Stimulated activated CD4-positive, alpha-beta T cell treated with anti-CD3 and anti-CD28 coated beads, Interleukin-12 subunit alpha, Interleukin-12 subunit beta, amount 100 ng/mL, for 48 hours (primary cell): ENCODE results near the gene AKT3.
"Not testable (repeated sequence)": the region's sequence is repeated elsewhere in the genome, so short reads cannot be mapped to it uniquely, and the experiment has no call there.

Source experiments
- DNase-seq, 3 donors: peaks; one replicate each; pipeline ENCODE4 v3.0.0-alpha.2; 2020; ENCODE audit warnings: low read depth in 2 of 3, low spot score in 1 of 3

AKT3 gene

DNA sequence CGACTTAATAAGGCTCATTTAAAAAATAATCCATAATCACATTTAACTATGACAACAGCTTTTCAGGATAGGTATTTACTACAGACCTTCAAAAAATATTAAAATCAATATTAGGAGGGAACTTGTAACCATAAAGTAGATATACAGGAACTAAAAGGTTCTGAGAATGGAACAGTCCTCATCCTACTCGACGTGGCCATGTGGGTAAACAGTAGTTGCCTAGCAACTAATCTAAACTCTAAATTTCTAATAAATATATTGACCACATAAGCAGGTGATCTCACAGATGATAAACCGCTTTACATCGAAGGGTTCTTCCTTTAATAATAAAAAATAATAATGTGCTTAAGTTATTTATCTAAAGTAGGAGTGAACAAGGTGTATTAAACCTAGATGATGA is 7.9 kb downstream of the AKT3 start:
- no peak for DNase-seq

GRCh38 chr1:243841507-243841906 is 8.5 kb downstream of the AKT3 start:
- no peak for DNase-seq

DNA sequence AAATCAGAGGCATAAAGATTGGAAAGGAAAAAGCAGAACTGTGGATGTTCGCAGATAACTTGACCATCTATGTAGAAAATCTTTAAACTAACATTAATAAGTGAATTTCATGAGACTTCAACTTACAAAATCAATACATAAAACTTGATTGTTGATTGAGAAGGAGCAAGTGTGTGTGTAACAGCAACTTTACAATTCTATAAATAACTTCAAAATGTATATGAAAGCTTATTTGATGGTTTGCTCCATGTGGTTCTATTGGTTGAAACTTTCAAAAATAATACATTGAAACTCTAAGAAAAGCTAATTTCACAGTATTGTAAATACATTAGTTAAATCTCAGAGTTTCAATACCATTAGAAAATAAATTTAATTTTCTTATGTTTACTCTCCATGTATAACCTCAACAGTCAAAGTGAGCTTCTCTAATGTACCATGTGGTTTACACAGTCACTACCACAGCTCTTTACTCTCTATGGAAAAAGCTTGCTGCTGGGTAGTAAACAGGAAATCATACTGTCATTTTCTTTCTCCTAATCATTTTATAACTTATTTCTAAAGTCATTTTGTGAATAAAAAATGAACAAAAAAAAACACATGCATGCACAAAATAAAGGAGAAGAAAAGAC is 12.0 kb downstream of the AKT3 start:
- DNase-seq, result no peak

DNA sequence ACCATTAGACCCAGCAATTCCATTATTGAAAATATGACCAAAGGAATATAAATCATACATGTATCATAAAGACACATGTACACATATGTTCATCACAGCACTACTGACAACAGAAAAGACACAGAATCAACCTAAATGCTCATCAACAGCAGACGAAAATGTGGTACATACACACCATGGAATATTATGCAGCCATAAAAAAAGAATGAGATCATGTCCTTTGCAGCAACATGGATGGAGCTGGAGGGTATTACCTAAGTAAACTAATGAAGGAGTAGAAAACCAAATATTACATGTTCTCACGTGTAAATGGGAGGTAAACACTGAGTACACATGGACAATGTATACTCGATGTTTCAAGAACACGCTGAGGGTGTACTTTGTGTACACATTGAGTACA is 15.9 kb downstream of the AKT3 start:
- no peak for DNase-seq

DNA sequence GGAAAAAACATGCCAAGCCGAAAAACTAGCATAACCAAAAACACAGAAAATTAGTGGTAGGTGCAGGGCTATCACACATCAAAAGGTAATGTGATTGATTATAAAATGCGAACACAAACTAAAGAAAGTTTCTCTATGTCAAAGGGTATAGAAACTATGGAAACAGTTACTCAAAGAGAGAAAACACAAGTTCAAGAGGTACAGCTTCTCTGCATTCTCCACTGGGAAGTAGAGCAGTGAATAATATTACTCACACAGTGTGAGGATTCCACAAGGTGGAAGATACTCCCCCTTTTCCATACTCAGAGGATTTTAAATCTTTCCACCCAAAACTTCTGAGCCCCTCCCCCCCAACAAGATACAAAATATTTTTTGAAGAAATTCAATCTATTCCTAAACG is 18.6 kb downstream of the AKT3 start:
- no peak for DNase-seq

DNA sequence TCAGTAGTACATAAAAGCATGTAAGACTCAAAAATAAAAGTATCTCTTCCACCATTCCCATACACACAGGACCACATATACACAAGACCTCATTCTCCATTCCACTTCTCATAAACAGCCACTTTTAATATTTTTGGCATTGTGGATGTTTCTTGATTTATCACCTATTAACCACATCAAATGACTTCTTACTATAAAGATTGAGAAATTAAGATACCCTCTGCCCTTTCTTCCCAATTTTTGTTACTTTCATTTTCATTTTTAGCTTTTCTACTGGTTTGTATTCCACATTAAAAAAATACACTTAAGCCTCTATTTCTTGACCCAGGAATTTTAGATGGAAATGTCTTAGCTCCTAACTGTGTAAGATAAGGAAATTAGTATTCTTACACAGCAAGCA is 22.8 kb downstream of the AKT3 start:
- no peak for DNase-seq

DNA sequence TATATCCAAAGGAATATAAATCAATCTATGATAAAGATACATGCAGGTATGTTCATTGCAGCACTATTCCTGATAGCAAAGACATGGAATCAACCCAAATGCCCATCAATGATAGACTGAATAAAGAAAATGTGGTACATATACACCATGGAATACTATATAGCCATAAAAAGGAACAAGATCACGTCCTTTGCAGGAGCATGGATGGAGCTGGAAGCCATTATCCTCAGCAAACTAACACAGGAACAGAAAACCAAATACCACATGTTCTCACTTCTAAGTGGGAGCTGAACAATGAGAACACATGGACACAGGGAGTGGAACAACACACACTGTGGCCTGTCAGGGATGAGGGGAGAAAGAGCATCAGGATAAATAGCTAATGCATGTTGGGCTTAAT is 25.1 kb downstream of the AKT3 start:
- DNase-seq, result not testable (repeated sequence)

DNA sequence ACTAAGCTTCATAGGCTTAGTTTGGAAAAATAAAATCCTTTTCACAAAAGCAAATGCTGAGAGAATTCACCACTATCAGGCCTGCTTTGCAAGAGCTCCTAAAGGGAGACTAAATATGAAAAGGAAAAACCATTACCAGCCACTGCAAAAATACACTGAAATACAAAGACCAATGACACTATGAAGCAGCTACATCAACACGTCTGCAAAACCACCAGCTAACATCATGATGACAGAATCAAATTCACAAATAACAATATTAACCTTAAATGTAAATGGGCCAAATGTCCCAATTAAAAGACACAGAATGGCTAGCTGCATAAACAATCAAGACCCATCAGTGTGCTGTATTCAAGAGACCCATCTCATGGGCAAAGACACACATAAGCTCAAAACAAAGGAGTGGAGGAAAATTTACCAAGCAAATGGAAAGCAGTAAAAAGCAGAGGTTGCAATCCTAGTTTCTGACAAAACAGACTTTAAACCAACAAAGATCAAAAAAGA is 28.8 kb downstream of the AKT3 start:
- DNase-seq, result no peak

- DNase-seq, result no peak
These were observed 30.6 kb downstream of the AKT3 start for GRCh38 chr1:243819438-243819839.

GRCh38 chr1:243818978-243819377 is 31.1 kb downstream of the AKT3 start:
- no peak for DNase-seq

GRCh38 chr1:243814718-243815117 is 35.3 kb downstream of the AKT3 start:
- no peak for DNase-seq

DNA sequence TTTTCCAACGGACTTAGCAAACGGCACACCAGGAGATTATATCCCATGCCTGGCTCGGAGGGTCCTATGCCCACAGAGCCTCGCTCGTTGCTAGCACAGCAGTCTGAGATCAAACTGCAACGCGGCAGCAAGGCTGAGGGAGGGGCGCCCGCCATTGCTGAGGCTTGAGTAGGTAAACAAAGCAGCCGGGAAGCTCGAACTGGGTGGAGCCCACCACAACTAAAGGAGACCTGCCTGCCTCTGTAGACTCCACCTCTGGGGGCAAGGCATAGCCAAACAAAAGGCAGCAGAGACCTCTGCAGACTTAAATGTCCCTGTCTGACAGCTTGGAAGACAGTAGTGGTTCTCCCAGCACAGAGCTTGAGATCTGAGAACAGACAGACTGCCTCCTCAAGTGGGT is 42.7 kb downstream of the AKT3 start:
- not testable (repeated sequence) for DNase-seq

DNA sequence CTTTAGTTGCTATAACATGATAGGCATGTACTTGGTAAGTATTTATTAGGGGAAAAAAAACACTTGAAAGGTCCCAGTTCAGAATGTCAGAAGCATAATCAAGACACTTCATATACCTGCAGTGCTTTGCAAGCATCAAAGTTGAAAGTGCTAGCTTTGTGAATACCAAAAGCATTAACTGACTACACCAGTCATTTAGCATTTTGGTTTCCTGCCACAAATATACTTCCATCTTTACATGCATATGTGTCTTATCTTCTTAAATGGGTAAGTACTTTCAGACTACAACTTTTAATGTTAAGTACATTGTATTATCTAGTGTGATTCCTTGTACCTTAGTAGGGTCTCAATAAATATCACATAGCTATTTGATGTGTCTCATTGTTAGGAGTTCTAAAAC is 43.7 kb downstream of the AKT3 start:
- DNase-seq, result no peak

DNA sequence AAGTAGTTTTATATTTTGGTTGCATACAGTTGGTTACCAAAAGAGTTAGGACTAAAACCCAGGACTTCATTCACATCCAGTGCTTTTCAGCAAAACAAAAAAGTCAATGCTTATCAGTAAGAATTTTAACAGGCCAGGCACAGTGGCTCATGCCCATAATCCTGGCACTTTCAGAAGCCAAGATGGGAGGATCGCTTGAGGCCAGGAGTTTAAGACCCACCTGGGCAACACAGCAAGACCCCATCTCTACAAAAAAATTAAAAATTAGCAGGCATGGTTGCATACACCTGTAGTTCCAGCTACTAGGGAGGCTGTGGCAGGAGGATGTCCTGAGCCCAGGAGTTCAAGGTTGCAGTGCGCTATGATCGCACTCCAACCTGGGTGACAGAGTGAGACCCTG is 47.3 kb downstream of the AKT3 start:
- no peak for DNase-seq

GRCh38 chr1:243801378-243801777 is 48.7 kb downstream of the AKT3 start:
- DNase-seq, result no peak

- DNase-seq, result no peak
These were observed 50.1 kb downstream of the AKT3 start for GRCh38 chr1:243799908-243800307.

DNA sequence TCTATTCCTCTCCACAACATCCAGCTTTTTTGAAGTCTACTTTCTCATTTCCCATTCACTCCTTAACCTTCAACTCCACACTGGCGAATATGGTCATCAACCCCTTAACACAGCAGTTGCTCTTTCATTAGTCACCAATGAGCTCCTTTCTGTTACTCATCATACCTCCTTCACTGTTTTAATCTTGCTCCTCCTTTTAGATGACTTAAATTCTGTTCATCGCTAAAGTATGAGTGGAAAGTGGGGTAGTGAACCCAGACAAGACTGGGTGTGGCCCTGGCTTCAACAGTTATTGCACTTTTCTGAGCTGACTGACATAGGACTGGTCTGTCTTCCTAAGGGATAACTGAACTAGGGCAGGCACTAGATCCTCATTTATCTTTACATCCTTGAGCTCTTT is 51.3 kb downstream of the AKT3 start:
- DNase-seq, result no peak

DNA sequence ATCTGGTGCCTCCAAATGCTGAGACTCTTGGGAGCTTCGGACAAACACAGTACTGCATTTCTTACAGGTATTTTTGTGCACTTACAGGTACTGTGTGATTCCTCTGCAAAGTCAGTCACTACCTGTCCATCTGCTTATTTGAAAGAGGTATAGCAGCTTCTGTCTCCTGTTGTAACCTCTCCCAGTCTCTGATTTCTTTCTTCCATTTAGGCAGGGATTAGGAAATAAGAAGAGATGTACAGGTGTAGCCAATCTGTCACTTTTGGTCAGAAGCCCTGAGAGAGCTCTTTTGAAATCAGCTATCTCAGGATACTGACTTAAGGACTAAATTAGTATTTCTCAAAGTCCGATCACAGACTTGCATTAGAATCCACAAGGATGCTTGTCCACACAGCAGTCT is 54.0 kb downstream of the AKT3 start:
- no peak for DNase-seq

DNA sequence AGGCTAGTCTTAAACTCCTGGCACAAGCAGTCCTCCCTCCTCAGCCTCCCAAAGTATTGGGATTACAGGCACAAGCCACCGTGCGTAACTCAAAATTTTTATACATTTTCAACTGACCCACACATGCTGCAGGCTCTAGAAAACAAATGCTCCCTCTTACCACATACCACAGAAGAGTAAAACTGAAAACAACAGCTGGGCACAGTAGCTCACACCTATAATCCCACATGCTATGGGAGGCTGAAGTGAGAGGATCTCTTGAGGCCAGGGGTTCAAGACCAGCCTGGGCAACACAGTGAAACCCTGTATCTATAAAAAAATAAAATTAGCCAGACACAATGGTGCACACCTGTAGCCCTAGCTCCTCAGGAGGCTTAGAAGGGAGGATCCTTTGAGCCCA is 56.7 kb downstream of the AKT3 start:
- no peak for DNase-seq

DNA sequence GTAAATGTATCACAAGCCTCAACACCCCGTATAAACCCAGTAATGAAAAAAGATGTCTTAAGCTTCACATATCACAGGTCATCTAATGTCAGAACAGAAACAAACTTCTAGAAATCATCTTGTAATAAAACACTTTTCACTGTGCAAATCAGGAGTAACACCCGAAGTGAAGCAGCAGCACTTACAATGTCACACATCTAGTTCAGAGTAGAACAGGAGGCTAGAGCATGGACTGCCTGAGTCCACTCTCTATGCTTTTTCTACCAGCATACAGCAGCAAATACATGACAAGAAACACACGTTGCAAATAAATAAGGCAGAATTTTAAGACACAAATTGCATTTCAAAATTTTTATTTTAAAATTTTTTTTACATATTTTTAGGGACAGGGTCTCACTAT is 57.2 kb downstream of the AKT3 start:
- no peak for DNase-seq

DNA sequence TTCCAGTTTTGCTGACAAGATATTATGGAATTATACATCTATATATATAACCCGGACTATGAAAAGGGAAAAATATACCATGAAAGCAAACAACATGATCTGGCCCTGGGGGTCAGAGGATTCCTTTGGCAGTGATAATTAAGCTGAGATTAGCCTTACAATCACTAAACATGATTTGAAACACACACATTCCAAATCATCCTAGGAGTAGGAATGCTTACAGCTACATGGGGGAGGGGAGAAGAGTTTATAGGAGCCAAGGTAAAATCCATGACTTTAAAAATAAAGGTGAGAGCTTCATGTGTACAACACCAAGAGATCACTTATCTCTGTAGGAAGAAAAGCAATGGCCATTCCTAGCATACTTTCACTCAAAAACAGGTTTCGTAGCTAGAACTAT is 57.6 kb downstream of the AKT3 start:
- DNase-seq, result no peak

GRCh38 chr1:243791586-243792267 is 58.3 kb downstream of the AKT3 start:
- DNase-seq, result no peak

GRCh38 chr1:243790404-243790803 is 59.6 kb downstream of the AKT3 start:
- DNase-seq, result no peak
